ENCODE measurements around the gene LRAT.

DNA sequence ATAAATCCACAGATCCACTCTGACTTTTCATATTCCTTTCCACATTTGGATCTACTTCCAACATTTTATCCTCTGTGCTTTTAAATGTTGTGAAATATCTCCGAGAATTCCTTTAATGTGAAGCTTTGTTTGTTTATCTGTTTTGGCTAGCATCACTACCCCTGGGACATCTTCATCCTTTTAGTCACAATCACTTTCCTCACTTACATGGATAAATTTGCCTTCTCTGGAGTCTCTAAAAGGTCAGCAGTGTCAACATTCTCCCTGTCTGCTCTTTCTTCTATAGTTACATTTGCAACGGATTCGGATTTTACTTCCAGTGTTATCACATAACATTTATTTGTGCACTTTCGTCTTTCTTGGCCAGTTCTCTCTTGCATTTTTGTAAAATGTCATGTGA is 34.2 kb upstream of the LRAT start:
- TF ChIP-seq, protein P1, sequence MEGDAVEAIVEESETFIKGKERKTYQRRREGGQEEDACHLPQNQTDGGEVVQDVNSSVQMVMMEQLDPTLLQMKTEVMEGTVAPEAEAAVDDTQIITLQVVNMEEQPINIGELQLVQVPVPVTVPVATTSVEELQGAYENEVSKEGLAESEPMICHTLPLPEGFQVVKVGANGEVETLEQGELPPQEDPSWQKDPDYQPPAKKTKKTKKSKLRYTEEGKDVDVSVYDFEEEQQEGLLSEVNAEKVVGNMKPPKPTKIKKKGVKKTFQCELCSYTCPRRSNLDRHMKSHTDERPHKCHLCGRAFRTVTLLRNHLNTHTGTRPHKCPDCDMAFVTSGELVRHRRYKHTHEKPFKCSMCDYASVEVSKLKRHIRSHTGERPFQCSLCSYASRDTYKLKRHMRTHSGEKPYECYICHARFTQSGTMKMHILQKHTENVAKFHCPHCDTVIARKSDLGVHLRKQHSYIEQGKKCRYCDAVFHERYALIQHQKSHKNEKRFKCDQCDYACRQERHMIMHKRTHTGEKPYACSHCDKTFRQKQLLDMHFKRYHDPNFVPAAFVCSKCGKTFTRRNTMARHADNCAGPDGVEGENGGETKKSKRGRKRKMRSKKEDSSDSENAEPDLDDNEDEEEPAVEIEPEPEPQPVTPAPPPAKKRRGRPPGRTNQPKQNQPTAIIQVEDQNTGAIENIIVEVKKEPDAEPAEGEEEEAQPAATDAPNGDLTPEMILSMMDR (conservative IDR thresholded peaks at IDR 0.05) = no peak
- no peak for TF ChIP-seq EZH2 (IDR thresholded peaks at IDR 0.05; ENCODE audit: low read depth)
